ENCODE data around the gene RPA1.

Gene RPA1

GRCh38 chr17:1875597-1875996 is 45.8 kb downstream of the RPA1 start:
- no peak for TF ChIP-seq CTCF (IDR thresholded peaks at IDR 0.05; ENCODE audit: insufficient read depth, low read length, missing control alignments)
- POLR2A ChIA-PET, result no interaction called here

GRCh38 chr17:1878419-1879121 is 48.8 kb downstream of the RPA1 start:
- no peak for DNase-seq (ENCODE audit: low read depth, low spot score)
- ChIA-PET CTCF (interaction anchor here (0.6 to 6.8 kb wide), 6 partner anchors 12 to 155 kb away, joined by 3 to 87 read pairs (median 6); partner anchors contain the start of genes DPH1 and RTN4RL1), POLR2A (no interaction called here)
- no peak overlapping the region for H3K4me3 ChIP-seq (ENCODE audit: low read depth, low read length)
- TF ChIP-seq CTCF (IDR thresholded peaks at IDR 0.05; ENCODE audit: insufficient read depth, low read length, missing control alignments), result no peak

More at GRCh38 chr17:1875597-1875996, 45.8 kb downstream of the RPA1 start:
- no peak for DNase-seq (ENCODE audit: low read depth, low spot score)
- CTCF ChIA-PET, result interaction anchor here (0.6 to 1.1 kb wide), 2 partner anchors 11 to 159 kb away, joined by 4 to 8 read pairs; no protein-coding TSS in a partner anchor
- H3K4me3 ChIP-seq (ENCODE audit: low read depth, low read length), result no peak overlapping the region

- no peak for TF ChIP-seq CTCF (IDR thresholded peaks at IDR 0.05; ENCODE audit: insufficient read depth, low read length, missing control alignments)
- ChIA-PET CTCF (interaction anchor here (1.0 to 6.8 kb wide), 17 partner anchors 9 to 212 kb away, joined by 3 to 87 read pairs (median 5); partner anchors contain the start of genes DPH1 and RTN4RL1), POLR2A (no interaction called here)
- H3K4me3 ChIP-seq (ENCODE audit: low read depth, low read length), result no peak overlapping the region
- DNase-seq (ENCODE audit: low read depth, low spot score), result no peak
Observed at GRCh38 chr17:1880851-1881630, 51.2 kb downstream of the RPA1 start.

- no peak overlapping the region for H3K4me3 ChIP-seq (ENCODE audit: low read depth, low read length)
- POLR2A ChIA-PET, result no interaction called here
- TF ChIP-seq CTCF (IDR thresholded peaks at IDR 0.05; ENCODE audit: insufficient read depth, low read length, missing control alignments), result peak; percentile 47
- DNase-seq (ENCODE audit: low read depth, low spot score), result no peak
- CTCF ChIA-PET, result interaction anchor here (0.8 to 6.8 kb wide), 19 partner anchors 9 to 465 kb away, joined by 3 to 87 read pairs (median 4); partner anchors contain the start of genes DPH1, OVCA2 and RTN4RL1
Observed at GRCh38 chr17:1882836-1883235, 53.0 kb downstream of the RPA1 start.

GRCh38 chr17:1883536-1883935 is 53.7 kb downstream of the RPA1 start:
- H3K4me3 ChIP-seq (ENCODE audit: low read depth, low read length), result no peak overlapping the region
- DNase-seq (ENCODE audit: low read depth, low spot score), result no peak
- ChIA-PET POLR2A (no interaction called here), CTCF (interaction anchor here (0.8 to 6.8 kb wide), 11 partner anchors 9 to 161 kb away, joined by 3 to 87 read pairs (median 4); partner anchors contain the start of genes DPH1, OVCA2 and RTN4RL1)
- no peak for TF ChIP-seq CTCF (IDR thresholded peaks at IDR 0.05; ENCODE audit: insufficient read depth, low read length, missing control alignments)

GRCh38 chr17:1888741-1889140 is 58.9 kb downstream of the RPA1 start:
- H3K4me3 ChIP-seq (ENCODE audit: low read depth, low read length), result no peak overlapping the region
- no peak for TF ChIP-seq CTCF (IDR thresholded peaks at IDR 0.05; ENCODE audit: insufficient read depth, low read length, missing control alignments)
- no peak for DNase-seq (ENCODE audit: low read depth, low spot score)
- CTCF ChIA-PET, result interaction anchor here (0.7 to 2.0 kb wide), 2 partner anchors 20 to 137 kb away, joined by 3 to 5 read pairs; partner anchors contain the start of gene RTN4RL1
- POLR2A ChIA-PET, result no interaction called here

Measured in AG04449 (cell line).